NCI-H1105 (cell line): Measurements from ENCODE around the gene EREG.

Source experiments
- DNase-seq: peaks from one replicate; lab custom pipeline; 2025; lab: John Stamatoyannopoulos, UW

Gene EREG

DNA sequence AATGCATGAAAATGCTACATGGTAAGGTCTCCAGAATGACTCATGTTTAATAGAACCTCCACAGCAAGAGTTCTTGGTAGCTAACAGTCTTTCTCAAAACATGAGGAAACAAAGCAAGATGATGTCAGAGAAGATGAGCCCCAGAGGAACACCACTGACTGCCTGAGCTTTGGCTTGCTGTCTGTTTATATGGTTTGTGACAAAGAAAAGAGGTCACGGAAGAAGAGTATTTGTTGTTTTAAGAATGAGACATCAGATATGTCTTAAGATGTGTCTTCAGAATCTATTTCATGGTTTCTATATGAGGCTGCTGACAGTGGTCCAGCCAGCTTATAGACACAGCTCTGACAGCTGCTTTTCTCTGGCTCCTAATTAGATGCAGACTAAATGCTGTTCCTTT is 61.2 kb downstream of the EREG start:
- DNase-seq, result no peak

DNA sequence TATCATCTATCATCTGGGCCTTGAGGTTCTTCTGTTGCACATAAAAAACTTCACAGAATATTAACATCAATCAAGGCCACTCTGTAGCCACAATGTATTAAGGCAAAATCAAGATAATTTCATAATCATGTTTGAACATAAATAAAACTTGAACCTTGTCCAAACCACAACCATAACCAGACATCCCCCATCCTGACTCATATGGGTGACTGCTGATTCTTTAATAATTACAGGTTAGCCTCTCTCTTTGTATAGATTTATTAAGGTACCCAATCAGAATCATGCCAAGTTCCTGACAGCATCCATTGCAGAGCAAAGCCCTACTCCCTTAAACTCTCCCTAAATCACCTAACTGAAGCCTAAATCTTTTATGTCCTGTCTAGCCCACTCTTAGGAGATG is 63.3 kb downstream of the EREG start:
- peak; percentile 36 for DNase-seq

GRCh38 chr4:74431113-74431826 is 66.3 kb downstream of the EREG start:
- no peak for DNase-seq

- DNase-seq, result no peak
Observed at GRCh38 chr4:74433043-74433442, 68.1 kb downstream of the EREG start.

- no peak for DNase-seq
Observed at GRCh38 chr4:74433541-74434172, 68.7 kb downstream of the EREG start.

DNA sequence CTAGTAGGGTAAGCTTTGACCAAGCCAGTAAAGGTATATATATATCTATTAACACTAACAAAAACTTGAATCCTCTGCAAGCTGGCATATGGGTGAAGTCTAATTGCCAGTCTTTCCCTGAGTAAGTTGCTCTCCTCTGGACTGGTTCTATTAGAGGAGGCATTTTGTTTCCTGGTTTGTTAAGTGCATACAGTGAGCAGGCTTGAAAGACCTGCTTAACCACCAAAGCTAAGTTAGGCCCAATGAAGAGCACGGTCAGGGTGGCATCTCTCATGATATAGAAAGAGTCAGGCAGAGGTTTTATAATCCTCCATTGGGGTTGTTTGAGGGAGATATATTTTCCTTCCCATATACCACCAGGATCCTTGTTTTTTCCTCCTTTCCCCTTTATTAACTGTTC is 70.4 kb downstream of the EREG start:
- DNase-seq, result no peak

- DNase-seq, result no peak
Observed at GRCh38 chr4:74437866-74438265, 72.9 kb downstream of the EREG start.
